Mucosa of descending colon (tissue), 3 donors: ENCODE data around the gene ANLN. TPM values are rescaled to one million over a fixed set of nuclear protein-coding genes. Genes with fewer than 3 reads are reported as not detected.
A peak's percentile ranks its signal among the peaks of the same experiment; 100 is the strongest.

ENCODE experiments used
- ATAC-seq: fragments of 200-7000 bp; cut with Tn5 transposase; one replicate; pipeline ENCODE4 v1.9.1; 2020; ENCODE audit warnings: mild to moderate bottlenecking, moderate library complexity
- DNase-seq, 3 donors: peaks; one replicate each; pipeline ENCODE4 v3.0.0-alpha.2; 2020
- H3K36me3 ChIP-seq: fragments of 200-600 bp; one replicate; pipeline ENCODE4 v1.8.0; 2021; ENCODE audit warnings: low read depth, mild to moderate bottlenecking
- H3K4me1 ChIP-seq: fragments of 200-600 bp; one replicate; pipeline ENCODE4 v1.8.0; 2021; ENCODE audit warnings: low read depth, mild to moderate bottlenecking
- H3K4me3 ChIP-seq: fragments of 200-600 bp; one replicate; pipeline ENCODE4 v1.8.0; 2021; ENCODE audit warnings: mild to moderate bottlenecking
- H3K9me3 ChIP-seq: fragments of 200-600 bp; one replicate; pipeline ENCODE4 v1.8.0; 2021; ENCODE audit warnings: mild to moderate bottlenecking
- CTCF ChIP-seq: fragments of 200-600 bp; IDR thresholded peaks from one replicate; pipeline ENCODE4 v1.8.0; 2022; ENCODE audit warnings: antibody characterized with exemption, mild to moderate bottlenecking
- intact Hi-C, 2 donors: fragments of 100-400 bp; cut with DNase I in 1 of 2; cut with micrococcal nuclease in 1 of 2; formaldehyde crosslinking; loops; one replicate each; pipeline versions ENCODE4 v1.11.0 to v1.11.1; 2022; cut with DNase I, micrococcal nuclease
- total RNA-seq, 3 donors: library from RNA; stranded (reverse); fragmentation: NEBNext Ultra II Directional in 2 of 3; extraction: Animal tissue kit (Norgen Biotek cat#: 25700) in 2 of 3; gene quantifications; one replicate each; pipeline versions ENCODE4 v1.2.1 to v1.2.4, GENCODE V29; 2021 to 2023
- donor health status: DM: no; HTN: no; CAD: no; lungs with moderate emphysema.
- donor health status: DM: no; HTN: no; CAD: no.
- donor health status: DM: no; HTN: yes; CAD: no.

Gene ANLN
- total RNA-seq, 3 donors from 2014 or later, result 3.8 to 23.7 (median 6.4) TPM

GRCh38 chr7:36400606-36401005, 10.9 kb downstream of the ANLN start:
- Histone ChIP-seq H3K9me3 (no peaks in the 10 kb centered on the region), H3K4me1 (no peaks in the 10 kb centered on the region), H3K4me3 (no peak overlapping the region), H3K36me3 (no peaks in the 10 kb centered on the region)
- no peak for ATAC-seq
- intact Hi-C loops, result no loop called here
- TF ChIP-seq CTCF, result no peak
- DNase-seq, result no peak

- DNase-seq (no peak), ATAC-seq (no peak)
- Histone ChIP-seq H3K4me3 (no peak overlapping the region), H3K4me1 (no peaks in the 10 kb centered on the region), H3K36me3 (no peaks in the 10 kb centered on the region), H3K9me3 (no peaks in the 10 kb centered on the region)
- TF ChIP-seq CTCF, result no peak
- intact Hi-C loops, result no loop called here
These were observed 13.8 kb downstream of the ANLN start for GRCh38 chr7:36403452-36403851.

GRCh38 chr7:36404639-36405408, 15.2 kb downstream of the ANLN start:
- no peaks in the 10 kb centered on the region for H3K4me1 ChIP-seq
- H3K9me3 ChIP-seq, result no peaks in the 10 kb centered on the region
- ATAC-seq (peak; percentile 84), DNase-seq (peak in 1 of 3 donors; percentile 41)
- no peaks in the 10 kb centered on the region for H3K36me3 ChIP-seq
- no peak overlapping the region for H3K4me3 ChIP-seq
- no peak for TF ChIP-seq CTCF
- intact Hi-C loops, result no loop called here

- intact Hi-C loops, result no loop called here
- no peak for TF ChIP-seq CTCF
- DNase-seq (no peak), ATAC-seq (no peak)
- H3K4me3 ChIP-seq, result no peak overlapping the region
- H3K9me3 ChIP-seq, result no peaks in the 10 kb centered on the region
- H3K36me3 ChIP-seq, result no peaks in the 10 kb centered on the region
- H3K4me1 ChIP-seq, result no peaks in the 10 kb centered on the region
These were observed 15.7 kb downstream of the ANLN start for GRCh38 chr7:36405409-36405803.

GRCh38 chr7:36406156-36406555, 16.5 kb downstream of the ANLN start:
- H3K36me3 ChIP-seq, result no peaks in the 10 kb centered on the region
- no peak for ATAC-seq
- no peak for TF ChIP-seq CTCF

More at GRCh38 chr7:36406156-36406555, 16.5 kb downstream of the ANLN start:
- intact Hi-C loops, result no loop called here
- no peak for DNase-seq
- no peaks in the 10 kb centered on the region for H3K4me1 ChIP-seq
- no peak overlapping the region for H3K4me3 ChIP-seq
- no peaks in the 10 kb centered on the region for H3K9me3 ChIP-seq
